ENCODE results near the gene ARHGEF4.

ARHGEF4 gene

GRCh38 chr2:130819608-130820278 lies 17.0 kb upstream of the ARHGEF4 start:
- DNase-seq (ENCODE audit: low spot score), result no peak

- DNase-seq (ENCODE audit: low spot score), result no peak
Measured at GRCh38 chr2:130820279-130820861, 16.3 kb upstream of the ARHGEF4 start.

- no peak for DNase-seq (ENCODE audit: low spot score)
Measured at GRCh38 chr2:130821867-130822266, 14.8 kb upstream of the ARHGEF4 start.

- no peak for DNase-seq (ENCODE audit: low spot score)
Measured at GRCh38 chr2:130822766-130823165, 13.9 kb upstream of the ARHGEF4 start.

GRCh38 chr2:130823171-130823885 lies 13.4 kb upstream of the ARHGEF4 start:
- no peak for DNase-seq (ENCODE audit: low spot score)

GRCh38 chr2:130823886-130824491 lies 12.7 kb upstream of the ARHGEF4 start:
- no peak for DNase-seq (ENCODE audit: low spot score)

GRCh38 chr2:130824492-130825061 lies 12.1 kb upstream of the ARHGEF4 start:
- peak; percentile 47 for DNase-seq (ENCODE audit: low spot score)

GRCh38 chr2:130825231-130825965 lies 11.3 kb upstream of the ARHGEF4 start:
- no peak for DNase-seq (ENCODE audit: low spot score)

- no peak for DNase-seq (ENCODE audit: low spot score)
Measured at GRCh38 chr2:130825966-130826253, 10.8 kb upstream of the ARHGEF4 start.

- no peak for DNase-seq (ENCODE audit: low spot score)
Measured at GRCh38 chr2:130826419-130826818, 10.3 kb upstream of the ARHGEF4 start.

GRCh38 chr2:130826821-130827501 lies 9.8 kb upstream of the ARHGEF4 start:
- no peak for DNase-seq (ENCODE audit: low spot score)

GRCh38 chr2:130827502-130828251 lies 9.0 kb upstream of the ARHGEF4 start:
- no peak for DNase-seq (ENCODE audit: low spot score)

GRCh38 chr2:130828461-130828860 lies 8.3 kb upstream of the ARHGEF4 start:
- DNase-seq (ENCODE audit: low spot score), result no peak

- DNase-seq (ENCODE audit: low spot score), result no peak
Measured at GRCh38 chr2:130829015-130829414, 7.7 kb upstream of the ARHGEF4 start.

GRCh38 chr2:130830538-130830937 lies 6.2 kb upstream of the ARHGEF4 start:
- no peak for DNase-seq (ENCODE audit: low spot score)

GRCh38 chr2:130831356-130831755 lies 5.4 kb upstream of the ARHGEF4 start:
- DNase-seq (ENCODE audit: low spot score), result no peak

- no peak for DNase-seq (ENCODE audit: low spot score)
Measured at GRCh38 chr2:130832296-130832940, 4.3 kb upstream of the ARHGEF4 start.

- DNase-seq (ENCODE audit: low spot score), result no peak
Measured at GRCh38 chr2:130834091-130834930, 2.4 kb upstream of the ARHGEF4 start.

All from GM03348 (cell line).